ENCODE results near the gene BRD3. TPM values are rescaled to one million over a fixed set of nuclear protein-coding genes. Genes with fewer than 3 reads are reported as not detected.

BRD3 gene
- total RNA-seq, 2 experiments from 2014 or later: 3.1 to 16.3 TPM

DNA sequence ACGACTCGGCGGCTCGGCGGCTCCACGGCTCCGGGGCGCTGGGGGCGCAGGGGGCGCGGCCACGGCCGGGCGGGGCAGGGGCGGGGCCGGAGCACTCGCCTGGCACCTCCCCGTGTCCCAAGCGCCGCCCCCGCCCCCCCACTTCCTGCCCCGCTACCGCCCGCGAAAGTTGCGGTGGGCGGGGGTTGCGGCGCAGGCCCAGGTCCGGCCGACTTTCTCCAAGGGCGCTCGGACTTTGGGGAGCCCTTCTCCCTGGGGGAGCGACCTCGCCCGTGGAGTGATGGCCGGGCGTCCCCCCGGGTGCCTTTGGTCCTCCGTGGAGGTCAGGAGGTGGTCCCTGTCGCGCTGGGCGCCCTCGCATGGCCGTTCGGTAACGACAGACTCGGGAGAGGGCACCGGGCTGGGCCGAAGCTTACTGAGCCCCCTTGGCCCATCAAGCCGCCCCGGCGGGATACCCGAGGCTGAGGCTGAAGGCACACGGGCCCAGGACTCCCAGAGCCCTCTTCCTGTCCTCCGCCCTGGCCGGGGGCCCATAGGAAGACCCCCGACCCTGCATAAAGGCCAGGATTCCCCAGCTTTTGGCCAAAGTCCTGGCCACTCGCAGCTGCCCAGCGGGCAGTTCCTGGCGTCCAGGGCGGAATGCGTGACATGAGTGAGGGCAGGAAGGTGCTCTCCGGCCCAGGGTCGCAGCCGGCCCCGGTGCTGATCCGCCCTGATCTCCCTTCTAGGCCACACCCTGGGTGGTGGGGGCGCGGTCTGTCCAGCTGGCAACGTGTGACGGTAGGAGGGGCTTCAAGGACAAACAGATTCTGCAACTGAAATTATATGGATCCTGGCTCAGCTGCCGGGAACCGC lies 74.8 kb downstream of the BRD3 start:
- Histone ChIP-seq H2AFZ (ENCODE audit: low read length) (peak overlapping the region; percentile 65), H3K9me2 (ENCODE audit: insufficient read depth, low read length) (no peaks in the 10 kb centered on the region), H3K4me3 (ENCODE audit: low read depth, low read length, poor library complexity, severe bottlenecking) (peak overlapping the region; percentile 88), H3K4me2 (ENCODE audit: low read length) (peak overlapping the region; percentile 98), H3K79me2 (ENCODE audit: insufficient read depth, low read depth, low read length) (0 out of 2 replicates have a peak, but pooled peaks cover 3% of the 10 kb centered on the region), H3K4me1 (ENCODE audit: insufficient read depth, low read length, poor library complexity, severe bottlenecking) (peaks cover 25% of the 10 kb centered on the region), H3K27ac (ENCODE audit: low read depth, low read length, poor library complexity, severe bottlenecking) (peak overlapping the region; percentile 16), H3K36me3 (ENCODE audit: insufficient read depth, low read length) (no peaks in the 10 kb centered on the region), H4K20me1 (ENCODE audit: insufficient read depth, low read length) (0 out of 2 replicates have a peak, but pooled peaks cover 3% of the 10 kb centered on the region), H3K9me3 (ENCODE audit: low read length) (no peaks in the 10 kb centered on the region)
- ChIA-PET POLR2A (interaction anchor here (0.9 to 1.0 kb wide), 2 partner anchors 24 to 37 kb away, joined by 3 read pairs; no protein-coding TSS in a partner anchor), CTCF (ENCODE audit: unreplicated experiment) (interaction anchor here (0.9 kb wide), 1 partner anchor 211 kb away, joined by 5 read pairs; no protein-coding TSS in a partner anchor)
- no TSS peak for BruUV-seq (replicated peaks)
- no peak for TF ChIP-seq EZH2phosphoT487 (IDR thresholded peaks at IDR 0.05; ENCODE audit: borderline replicate concordance, low read depth, low read length)
- TF ChIP-seq, protein P1, sequence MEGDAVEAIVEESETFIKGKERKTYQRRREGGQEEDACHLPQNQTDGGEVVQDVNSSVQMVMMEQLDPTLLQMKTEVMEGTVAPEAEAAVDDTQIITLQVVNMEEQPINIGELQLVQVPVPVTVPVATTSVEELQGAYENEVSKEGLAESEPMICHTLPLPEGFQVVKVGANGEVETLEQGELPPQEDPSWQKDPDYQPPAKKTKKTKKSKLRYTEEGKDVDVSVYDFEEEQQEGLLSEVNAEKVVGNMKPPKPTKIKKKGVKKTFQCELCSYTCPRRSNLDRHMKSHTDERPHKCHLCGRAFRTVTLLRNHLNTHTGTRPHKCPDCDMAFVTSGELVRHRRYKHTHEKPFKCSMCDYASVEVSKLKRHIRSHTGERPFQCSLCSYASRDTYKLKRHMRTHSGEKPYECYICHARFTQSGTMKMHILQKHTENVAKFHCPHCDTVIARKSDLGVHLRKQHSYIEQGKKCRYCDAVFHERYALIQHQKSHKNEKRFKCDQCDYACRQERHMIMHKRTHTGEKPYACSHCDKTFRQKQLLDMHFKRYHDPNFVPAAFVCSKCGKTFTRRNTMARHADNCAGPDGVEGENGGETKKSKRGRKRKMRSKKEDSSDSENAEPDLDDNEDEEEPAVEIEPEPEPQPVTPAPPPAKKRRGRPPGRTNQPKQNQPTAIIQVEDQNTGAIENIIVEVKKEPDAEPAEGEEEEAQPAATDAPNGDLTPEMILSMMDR (conservative IDR thresholded peaks at IDR 0.05; ENCODE audit: low read length): peak; percentile 76
- DNase-seq (ENCODE audit: low spot score): peak; percentile 78
- intact Hi-C loops (cut with micrococcal nuclease; ENCODE audit: unreplicated experiment): loop anchor here (1.0 to 5.0 kb wide), 4 partner anchors 38 to 116 kb away; no protein-coding TSS in a partner anchor

DNA sequence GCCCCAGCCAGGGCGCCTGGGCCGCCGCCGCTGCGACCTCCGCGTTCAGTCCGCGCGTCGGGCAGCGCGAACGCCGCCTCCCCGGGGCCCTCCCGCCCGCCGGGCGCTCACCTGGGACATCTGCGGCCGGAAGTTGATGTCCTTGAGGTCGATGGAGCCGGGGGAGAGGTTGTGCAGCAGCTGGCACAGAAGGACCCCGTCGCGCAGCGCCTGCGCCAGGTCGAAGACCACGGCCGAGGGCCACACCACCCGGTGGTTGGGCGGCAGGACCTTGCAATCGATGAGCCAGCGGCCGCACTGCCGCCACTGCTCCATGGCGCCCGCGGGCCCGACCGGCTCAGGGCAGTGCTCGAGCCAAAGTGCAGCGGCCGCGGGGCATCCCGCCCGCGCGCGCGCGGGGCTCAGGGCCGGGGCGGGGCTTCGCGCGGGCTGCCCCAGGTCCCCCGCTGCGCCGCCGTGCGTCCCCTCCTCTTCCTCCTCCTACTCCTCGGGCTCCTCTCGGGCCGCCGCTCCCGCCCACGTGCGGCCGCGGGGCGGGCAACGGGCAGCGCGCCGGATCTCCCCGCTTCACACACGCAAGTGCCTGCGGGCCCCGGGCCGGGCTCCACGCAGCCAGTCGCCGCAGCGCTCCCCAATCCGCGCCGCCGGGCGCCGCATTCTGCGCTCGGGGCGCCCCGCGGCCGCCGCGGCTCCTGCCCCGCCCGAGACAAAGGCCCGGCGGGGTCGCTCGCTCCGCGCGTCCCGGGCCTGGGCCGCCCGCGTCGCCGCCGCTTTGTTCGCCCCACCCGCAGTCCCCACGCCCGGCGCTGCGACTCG lies 75.7 kb downstream of the BRD3 start, which contains the start of gene VAV2:
Gene VAV2 (minus strand): TSS at position 361 of the 816 bp plus-strand sequence. CDS start 46 bp downstream, at position 315.
- peaks cover 3% of the 10 kb centered on the region; the same call in 1 of the 2 replicates for H4K20me1 ChIP-seq (ENCODE audit: insufficient read depth, low read length)
- ChIA-PET CTCF (ENCODE audit: unreplicated experiment) (no interaction called here), POLR2A (interaction anchor here (1.0 kb wide), 1 partner anchor 36 kb away, joined by 3 read pairs; no protein-coding TSS in a partner anchor)
- no peaks in the 10 kb centered on the region for H3K36me3 ChIP-seq (ENCODE audit: insufficient read depth, low read length)
- H3K4me3 ChIP-seq (ENCODE audit: low read depth, low read length, poor library complexity, severe bottlenecking): peak within 1 kb of the TSS; percentile 88
- peaks cover 25% of the 10 kb centered on the region for H3K4me1 ChIP-seq (ENCODE audit: insufficient read depth, low read length, poor library complexity, severe bottlenecking)
- H3K9me3 ChIP-seq (ENCODE audit: low read length): no peaks in the 10 kb centered on the region
- peak; percentile 60 for DNase-seq (ENCODE audit: low spot score)
- intact Hi-C loops (cut with micrococcal nuclease; ENCODE audit: unreplicated experiment): loop anchor here (1.0 to 5.0 kb wide), 4 partner anchors 37 to 115 kb away; no protein-coding TSS in a partner anchor
- H3K4me2 ChIP-seq (ENCODE audit: low read length): peak within 1 kb of the TSS; percentile 98
- H3K9me2 ChIP-seq (ENCODE audit: insufficient read depth, low read length): no peaks in the 10 kb centered on the region
- BruUV-seq (replicated peaks): no TSS peak
- H3K79me2 ChIP-seq (ENCODE audit: insufficient read depth, low read depth, low read length): 0 out of 2 replicates have a peak, but pooled peaks cover 6% of the 10 kb centered on the region
- H2AFZ ChIP-seq (ENCODE audit: low read length): peak within 1 kb of the TSS; percentile 65
- TF ChIP-seq EZH2phosphoT487 (IDR thresholded peaks at IDR 0.05; ENCODE audit: borderline replicate concordance, low read depth, low read length): no peak
- H3K27ac ChIP-seq (ENCODE audit: low read depth, low read length, poor library complexity, severe bottlenecking): peak within 1 kb of the TSS; percentile 16
